A549 (cell line): ENCODE results near the gene TRAPPC6A.

Experiments used
- CBX2 ChIP-seq: fragments of 200-600 bp; sonication (generic); IDR thresholded peaks from 2 replicates; pipeline ENCODE4 v1.6.1; 2016; ENCODE audit warnings: low read depth, mild to moderate bottlenecking, borderline replicate concordance
- CHD2 ChIP-seq: fragments of 150-350 bp; IDR thresholded peaks from 2 replicates; pipeline ENCODE4 v1.6.1; 2014; ENCODE audit warnings: low read length; ENCODE audit not compliant: partially characterized antibody
- EP300 ChIP-seq, 2 experiments: fragments of >200 bp; sonication (Bioruptor Twin); formaldehyde crosslinking; IDR thresholded peaks; 2 replicates in 1 of 2; 3 replicates in 1 of 2; pipeline ENCODE4 v1.6.1; 2016 to 2017
- NPAS2 ChIP-seq: fragments of 250-450 bp; sonication (Bioruptor Pico); IDR thresholded peaks from 2 replicates; pipeline ENCODE4 v1.8.0; 2022; ENCODE audit warnings: mild to moderate bottlenecking, moderate library complexity, borderline replicate concordance
- REST ChIP-seq: fragments of 200-600 bp; sonication (generic); IDR thresholded peaks from 2 replicates; pipeline ENCODE4 v1.6.1; 2016; ENCODE audit warnings: antibody characterized with exemption, mild to moderate bottlenecking, moderate library complexity
- SREBF2 ChIP-seq: fragments of 450-650 bp; IDR thresholded peaks from 2 replicates; pipeline ENCODE4 v1.6.1; 2014; ENCODE audit warnings: mild to moderate bottlenecking, moderate library complexity
- ZSCAN20 ChIP-seq: fragments of 250-450 bp; sonication (Bioruptor Pico); IDR thresholded peaks from 2 replicates; pipeline ENCODE4 v1.8.0; 2022; ENCODE audit warnings: mild to moderate bottlenecking, moderate library complexity
- TF ChIP-seq, protein P1 (sequence below): fragments of >200 bp; sonication (Bioruptor Twin); formaldehyde crosslinking; IDR thresholded peaks from 3 replicates; pipeline ENCODE4 v1.5.1; 2016
- TF ChIP-seq, protein P2 (sequence below): IDR thresholded peaks from 2 replicates; pipeline ENCODE4 v1.6.1; 2012
- TF ChIP-seq, protein P3 (sequence below): fragments of 450-650 bp; IDR thresholded peaks from 2 replicates; pipeline ENCODE4 v1.6.1; 2014; ENCODE audit warnings: antibody characterized with exemption
- TF ChIP-seq, protein P4 (sequence below): fragments of 150-350 bp; IDR thresholded peaks from 2 replicates; pipeline ENCODE4 v1.6.1; 2014; ENCODE audit warnings: low read depth, mild to moderate bottlenecking, low read length

- TF ChIP-seq, protein P1, sequence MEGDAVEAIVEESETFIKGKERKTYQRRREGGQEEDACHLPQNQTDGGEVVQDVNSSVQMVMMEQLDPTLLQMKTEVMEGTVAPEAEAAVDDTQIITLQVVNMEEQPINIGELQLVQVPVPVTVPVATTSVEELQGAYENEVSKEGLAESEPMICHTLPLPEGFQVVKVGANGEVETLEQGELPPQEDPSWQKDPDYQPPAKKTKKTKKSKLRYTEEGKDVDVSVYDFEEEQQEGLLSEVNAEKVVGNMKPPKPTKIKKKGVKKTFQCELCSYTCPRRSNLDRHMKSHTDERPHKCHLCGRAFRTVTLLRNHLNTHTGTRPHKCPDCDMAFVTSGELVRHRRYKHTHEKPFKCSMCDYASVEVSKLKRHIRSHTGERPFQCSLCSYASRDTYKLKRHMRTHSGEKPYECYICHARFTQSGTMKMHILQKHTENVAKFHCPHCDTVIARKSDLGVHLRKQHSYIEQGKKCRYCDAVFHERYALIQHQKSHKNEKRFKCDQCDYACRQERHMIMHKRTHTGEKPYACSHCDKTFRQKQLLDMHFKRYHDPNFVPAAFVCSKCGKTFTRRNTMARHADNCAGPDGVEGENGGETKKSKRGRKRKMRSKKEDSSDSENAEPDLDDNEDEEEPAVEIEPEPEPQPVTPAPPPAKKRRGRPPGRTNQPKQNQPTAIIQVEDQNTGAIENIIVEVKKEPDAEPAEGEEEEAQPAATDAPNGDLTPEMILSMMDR, result no peak
- TF ChIP-seq, protein P2, sequence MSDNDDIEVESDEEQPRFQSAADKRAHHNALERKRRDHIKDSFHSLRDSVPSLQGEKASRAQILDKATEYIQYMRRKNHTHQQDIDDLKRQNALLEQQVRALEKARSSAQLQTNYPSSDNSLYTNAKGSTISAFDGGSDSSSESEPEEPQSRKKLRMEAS, result no peak
- no peak for TF ChIP-seq SREBF2
- TF ChIP-seq ZSCAN20 (CRISPR knock-in tag), result no peak
- TF ChIP-seq CHD2, result no peak
- TF ChIP-seq EP300 (IDR thresholded peaks at IDR 0.05), result no peak
- TF ChIP-seq NPAS2 (CRISPR knock-in tag), result no peak
- no peak for TF ChIP-seq REST
- TF ChIP-seq, protein P3, sequence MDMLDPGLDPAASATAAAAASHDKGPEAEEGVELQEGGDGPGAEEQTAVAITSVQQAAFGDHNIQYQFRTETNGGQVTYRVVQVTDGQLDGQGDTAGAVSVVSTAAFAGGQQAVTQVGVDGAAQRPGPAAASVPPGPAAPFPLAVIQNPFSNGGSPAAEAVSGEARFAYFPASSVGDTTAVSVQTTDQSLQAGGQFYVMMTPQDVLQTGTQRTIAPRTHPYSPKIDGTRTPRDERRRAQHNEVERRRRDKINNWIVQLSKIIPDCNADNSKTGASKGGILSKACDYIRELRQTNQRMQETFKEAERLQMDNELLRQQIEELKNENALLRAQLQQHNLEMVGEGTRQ, result no peak
- no peak for TF ChIP-seq CBX2
- TF ChIP-seq, protein P4, sequence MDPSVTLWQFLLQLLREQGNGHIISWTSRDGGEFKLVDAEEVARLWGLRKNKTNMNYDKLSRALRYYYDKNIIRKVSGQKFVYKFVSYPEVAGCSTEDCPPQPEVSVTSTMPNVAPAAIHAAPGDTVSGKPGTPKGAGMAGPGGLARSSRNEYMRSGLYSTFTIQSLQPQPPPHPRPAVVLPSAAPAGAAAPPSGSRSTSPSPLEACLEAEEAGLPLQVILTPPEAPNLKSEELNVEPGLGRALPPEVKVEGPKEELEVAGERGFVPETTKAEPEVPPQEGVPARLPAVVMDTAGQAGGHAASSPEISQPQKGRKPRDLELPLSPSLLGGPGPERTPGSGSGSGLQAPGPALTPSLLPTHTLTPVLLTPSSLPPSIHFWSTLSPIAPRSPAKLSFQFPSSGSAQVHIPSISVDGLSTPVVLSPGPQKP, result no peak
Observed at GRCh38 chr19:45159971-45160324, 18.1 kb downstream of the TRAPPC6A start.
